GM21723 (cell line): ENCODE results near the gene C20orf96.
"Not testable (repeated sequence)": the region's sequence is repeated elsewhere in the genome, so short reads cannot be mapped to it uniquely, and the experiment has no call there.

Source experiments
- ATAC-seq: cut with Tn5 transposase; IDR thresholded peaks from one replicate; pipeline ENCODE4 v1.9.1; 2021; ENCODE audit warnings: mild to moderate bottlenecking, moderate library complexity; ENCODE audit not compliant: unreplicated experiment

The C20orf96 gene

GRCh38 chr20:284172-284571 lies 6.4 kb downstream of the C20orf96 start:
- ATAC-seq = no peak

DNA sequence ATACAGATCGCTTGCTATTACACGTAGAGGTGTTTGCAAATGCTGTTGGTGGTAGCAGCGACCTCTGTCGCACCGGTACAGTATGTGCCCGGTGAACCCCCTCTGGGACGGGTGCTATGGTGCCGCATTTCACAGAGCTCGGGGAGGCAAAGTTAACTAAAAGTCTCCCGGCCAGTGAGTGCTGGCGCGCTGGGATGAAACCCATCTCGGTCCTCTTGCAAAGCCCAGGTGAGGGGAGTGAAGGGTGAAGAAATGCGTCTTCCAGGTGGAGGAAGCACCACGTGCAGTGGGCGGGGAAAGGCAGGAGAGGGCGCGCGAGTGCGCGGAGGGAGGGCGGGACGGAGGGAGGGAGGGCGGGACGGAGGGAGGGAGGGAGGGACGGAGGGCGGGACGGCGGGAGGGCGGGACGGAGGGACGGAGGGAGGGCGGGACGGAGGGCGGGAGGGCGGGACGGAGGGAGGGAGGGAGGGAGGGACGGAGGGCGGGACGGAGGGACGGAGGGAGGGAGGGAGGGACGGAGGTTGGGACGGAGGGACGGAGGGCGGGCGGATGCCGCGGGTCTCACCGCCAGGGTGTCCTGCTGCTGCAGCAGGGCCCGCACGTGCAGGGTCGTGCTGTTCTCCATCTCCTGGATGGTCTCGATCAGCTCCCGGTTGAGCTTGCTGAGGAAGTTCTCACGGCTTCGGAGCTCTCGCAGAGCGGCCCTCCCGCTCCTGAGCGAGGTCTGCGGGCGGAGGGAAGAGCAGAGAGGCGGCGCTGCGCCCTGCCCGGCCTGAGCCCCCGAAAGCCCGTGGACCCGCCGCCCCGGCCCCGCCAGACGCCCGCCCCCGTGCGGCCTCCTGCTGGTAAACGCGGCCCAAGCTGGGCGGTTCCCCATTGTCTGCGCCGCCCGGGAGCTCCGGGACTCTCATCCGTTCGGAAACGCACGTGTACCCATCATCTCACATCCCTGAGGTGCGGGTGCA lies 11.7 kb downstream of the C20orf96 start:
- ATAC-seq = no peak

DNA sequence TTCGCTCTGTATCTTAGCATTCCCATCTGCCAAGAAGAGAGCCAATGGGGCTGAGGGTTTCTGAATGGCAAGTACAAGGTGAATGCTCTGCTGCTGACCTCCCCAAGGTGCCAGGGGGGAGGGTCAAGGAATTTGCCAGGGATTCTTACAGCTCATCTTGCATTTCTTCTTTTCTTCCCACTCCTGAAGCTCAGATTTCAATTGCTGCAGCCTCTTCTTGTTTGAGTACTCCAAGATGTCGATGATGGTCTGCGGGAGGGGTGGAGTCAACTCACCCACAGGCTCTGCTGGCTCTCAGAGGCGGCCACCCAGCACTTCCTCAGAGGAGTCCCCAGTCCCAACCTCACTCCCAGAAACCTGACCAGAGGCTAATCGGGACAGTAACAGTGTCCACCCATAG lies 12.4 kb downstream of the C20orf96 start:
- no peak for ATAC-seq

- ATAC-seq = no peak
Measured at GRCh38 chr20:277496-277781, 13.1 kb downstream of the C20orf96 start.

DNA sequence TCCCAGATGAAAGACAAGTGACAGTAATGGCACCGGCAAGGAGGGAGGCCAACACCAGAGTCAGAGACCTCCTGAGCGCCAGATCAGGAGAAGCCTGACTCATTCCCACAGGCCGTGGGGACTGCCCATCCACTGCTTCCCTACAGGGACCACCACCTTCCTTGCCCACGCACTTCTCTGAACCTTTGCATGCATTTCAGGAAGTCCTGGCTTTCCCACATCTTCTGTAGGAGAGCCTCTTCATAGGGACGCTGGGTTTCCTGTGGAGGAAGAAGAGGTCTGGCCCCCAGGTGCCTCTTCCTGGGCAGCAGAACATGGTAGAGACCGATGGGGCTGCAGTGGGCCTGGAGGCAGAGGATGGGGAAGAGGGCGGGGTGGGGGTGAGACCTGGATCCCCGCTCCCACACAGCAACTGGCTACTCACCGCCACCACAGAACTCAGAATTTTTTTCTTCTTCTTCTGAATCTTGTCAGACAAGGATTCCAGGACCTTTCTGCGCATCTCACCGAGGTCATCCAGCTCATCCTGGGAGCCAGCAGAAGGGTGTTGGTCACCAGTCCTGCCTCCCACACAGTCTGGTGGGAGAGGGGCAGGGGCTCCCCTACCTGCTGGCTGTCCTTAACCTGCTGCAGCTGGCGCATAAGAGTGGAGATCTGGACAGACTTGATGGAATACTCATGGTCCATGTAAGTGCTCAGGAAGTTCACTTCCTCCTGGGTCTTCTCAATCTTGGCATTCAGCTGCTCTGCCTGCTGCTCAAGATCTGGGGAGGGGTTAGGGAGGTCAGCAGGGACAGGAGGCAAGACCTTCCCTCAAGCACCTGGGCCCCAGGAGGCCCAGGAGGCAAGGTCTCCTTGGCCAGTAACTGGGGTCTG lies 13.7 kb downstream of the C20orf96 start:
- ATAC-seq = no peak

GRCh38 chr20:275791-276190 lies 14.8 kb downstream of the C20orf96 start:
- no peak for ATAC-seq

DNA sequence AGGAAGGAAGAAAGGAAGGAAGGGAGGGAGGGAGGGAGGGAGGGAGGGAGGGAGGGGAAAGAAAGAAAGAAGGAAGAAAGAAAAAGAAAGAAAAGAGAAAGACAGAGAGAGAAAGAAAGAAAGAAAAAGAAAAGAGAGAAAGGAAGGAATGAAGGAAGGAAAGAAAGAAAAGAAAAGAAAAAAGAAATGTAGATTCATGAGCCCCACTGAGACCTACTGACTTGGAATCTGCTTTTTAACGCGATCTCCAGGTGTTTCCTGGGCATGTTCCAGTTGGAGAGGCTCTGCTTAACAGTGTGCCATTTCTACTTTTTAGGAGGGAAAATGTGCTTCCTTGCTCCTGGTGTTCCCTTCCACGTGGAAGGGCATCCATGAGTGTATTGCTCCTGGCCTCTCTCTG lies 16.7 kb downstream of the C20orf96 start:
- ATAC-seq = no peak

DNA sequence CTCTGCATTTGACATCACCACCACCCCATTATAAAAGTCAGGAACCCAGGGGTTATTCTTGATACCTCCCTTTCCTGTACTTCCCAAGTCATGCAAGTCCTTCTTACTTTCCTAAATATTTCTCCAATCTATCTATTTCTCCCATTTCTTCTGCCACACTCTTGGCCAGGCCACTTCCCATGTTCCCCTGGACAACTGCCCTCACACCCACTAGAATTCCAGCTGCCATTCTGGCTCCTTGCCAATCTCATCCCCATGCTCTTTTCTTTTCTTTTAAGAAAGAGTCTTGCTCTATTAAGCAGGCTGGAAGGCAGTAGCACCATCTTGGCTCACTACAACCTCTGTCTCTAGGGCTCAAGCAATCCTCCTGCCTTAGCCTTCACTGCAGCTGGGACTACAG lies 17.8 kb downstream of the C20orf96 start:
- no peak for ATAC-seq

DNA sequence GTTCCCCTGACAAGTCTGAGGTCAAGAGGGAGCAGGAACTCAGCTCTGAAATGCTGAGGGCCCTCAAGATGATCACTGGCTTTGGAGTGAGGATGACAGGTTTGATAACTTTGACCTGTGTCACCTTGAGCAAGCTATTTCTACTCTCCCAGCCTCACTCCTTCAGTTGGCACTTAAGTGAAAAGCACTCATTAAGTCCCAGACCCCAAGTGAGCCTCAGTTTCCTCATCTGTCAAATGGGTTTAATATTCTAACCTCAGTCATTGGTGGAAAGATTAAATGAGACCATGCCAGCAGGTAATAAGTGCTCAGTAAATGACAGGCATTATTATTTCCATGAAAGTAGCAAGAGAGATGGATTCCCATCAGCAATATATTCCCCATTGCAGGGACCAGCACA lies 19.0 kb downstream of the C20orf96 start:
- ATAC-seq = no peak

DNA sequence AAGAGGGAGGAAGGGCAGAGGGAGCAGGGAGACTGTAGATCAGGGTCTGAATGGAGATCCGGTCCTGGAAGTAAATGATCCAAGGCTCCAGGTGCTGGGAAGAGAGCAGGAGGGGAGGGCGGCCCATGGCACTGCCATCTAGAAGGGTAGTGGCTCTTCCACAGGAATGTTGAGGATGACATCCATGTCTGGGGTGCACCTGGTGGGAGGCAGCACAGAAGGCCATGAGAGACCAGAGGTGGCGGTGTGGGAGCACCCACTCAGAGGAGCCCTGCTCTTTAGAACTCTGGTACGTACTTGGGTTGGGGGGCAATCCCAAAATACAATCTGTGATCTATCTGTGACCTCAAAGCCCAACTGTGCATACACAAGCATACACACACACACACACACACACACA lies 19.5 kb downstream of the C20orf96 start:
- no peak for ATAC-seq

GRCh38 chr20:270517-270916 lies 20.0 kb downstream of the C20orf96 start:
- no peak for ATAC-seq

DNA sequence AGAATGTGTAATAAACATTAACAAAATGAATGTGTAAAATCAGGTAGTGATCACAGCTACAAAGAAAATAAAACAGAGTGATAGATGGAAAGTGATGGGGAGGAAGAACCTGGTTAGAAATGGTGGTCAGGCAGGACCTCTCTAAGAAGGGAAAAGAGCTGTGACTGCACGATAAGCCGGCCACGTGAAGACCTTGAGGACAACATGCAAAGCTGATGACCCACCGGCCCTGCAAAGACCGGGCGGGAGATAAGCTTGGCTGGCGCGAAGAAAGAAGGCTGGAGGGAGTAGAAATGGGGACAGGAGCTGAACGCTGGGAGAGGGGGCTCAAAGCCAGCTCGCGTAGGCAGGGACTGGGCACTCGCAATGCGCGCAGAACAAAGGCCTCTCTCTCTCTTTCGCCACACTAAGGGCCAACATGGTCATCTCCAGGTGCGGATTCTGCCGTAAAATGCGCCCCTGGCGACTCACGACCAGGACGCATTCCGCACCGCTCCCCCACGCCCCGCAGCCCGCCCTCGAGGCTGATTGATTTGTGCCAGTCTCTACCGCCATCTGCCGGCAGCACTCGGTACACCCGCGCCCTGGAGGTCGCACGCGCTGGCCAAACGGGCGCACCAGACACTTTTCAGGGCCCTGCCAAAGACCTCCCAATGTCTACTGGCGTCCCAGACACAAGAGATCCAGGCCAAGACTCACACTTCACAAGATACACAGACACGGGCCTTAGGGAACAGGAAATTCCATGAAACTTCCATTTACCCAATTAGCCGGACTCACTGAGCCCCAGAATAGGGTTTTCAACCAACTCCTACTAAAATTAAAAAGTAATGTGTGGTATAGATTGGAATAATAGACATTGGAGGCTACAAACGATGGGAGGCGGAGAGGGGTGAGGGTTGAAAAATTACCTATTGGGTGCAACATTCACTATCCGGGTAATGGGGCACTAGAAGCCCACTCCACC lies 23.7 kb downstream of the C20orf96 start:
- ATAC-seq = peak; percentile 89

DNA sequence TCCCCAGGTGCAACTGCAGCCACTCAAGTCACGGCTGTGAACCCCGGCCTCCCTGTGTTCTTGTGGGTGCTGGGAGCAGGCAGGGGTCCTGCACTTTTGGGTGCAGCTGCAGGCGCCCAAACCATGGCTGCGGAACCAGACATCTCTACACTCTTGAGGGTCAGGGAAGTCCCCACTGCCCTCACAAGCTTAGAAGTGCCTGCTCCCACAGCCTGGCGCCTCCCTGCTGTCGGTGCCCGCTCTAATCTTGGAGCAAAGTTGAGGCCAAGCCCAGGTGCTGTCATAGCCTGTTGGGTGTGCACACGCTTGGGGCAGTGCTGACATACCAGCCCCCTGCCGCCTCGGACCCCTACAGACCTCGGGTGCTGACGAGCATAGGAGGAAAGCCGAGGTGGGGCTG lies 26.8 kb downstream of the C20orf96 start:
- ATAC-seq = no peak

GRCh38 chr20:259981-260380 lies 30.6 kb downstream of the C20orf96 start:
- no peak for ATAC-seq

DNA sequence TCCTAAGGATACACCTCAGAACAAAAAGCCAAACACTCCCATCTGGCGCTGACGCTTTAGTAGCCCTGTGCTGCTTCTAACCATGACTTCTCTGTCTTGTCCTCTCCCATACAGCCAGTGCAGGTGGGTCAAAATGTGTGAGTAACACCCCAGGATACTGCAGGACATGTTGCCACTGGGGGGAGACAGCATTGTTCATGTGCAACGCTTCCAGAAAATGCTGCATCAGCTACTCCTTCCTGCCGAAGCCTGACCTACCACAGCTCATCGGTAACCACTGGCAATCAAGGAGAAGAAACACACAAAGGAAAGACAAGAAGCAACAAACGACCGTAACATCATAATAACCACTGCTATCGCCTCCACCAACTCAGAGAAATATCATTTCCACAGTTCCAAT lies 31.6 kb downstream of the C20orf96 start:
- no peak for ATAC-seq

DNA sequence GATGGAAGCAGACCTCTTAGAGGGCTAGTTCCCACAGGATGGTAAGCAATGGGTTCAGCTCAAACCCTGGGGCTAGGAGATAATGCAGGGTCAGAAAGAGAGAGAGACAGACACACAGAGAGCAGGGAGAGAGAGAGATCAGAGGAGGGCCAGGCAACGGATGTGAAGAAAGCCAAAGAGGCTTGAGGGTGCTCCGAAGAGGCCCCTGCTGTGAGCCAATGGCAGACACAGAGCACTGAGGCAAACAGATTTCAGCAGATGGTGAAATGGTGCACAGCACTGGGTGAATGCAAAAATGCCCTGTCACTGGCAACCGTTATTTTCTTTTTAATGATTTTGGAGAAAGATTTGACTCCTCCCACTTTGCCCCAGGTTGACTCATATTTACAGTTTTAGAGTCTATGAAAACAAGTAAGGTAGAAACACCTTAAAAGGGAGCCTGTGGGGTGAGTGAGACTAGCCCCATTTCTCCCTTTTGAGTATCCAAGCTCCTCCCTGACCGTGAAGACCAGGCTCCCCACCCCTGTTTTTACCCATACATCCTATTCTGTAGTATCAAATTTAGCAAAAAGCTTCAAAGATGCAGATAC lies 32.2 kb downstream of the C20orf96 start:
- no peak for ATAC-seq

DNA sequence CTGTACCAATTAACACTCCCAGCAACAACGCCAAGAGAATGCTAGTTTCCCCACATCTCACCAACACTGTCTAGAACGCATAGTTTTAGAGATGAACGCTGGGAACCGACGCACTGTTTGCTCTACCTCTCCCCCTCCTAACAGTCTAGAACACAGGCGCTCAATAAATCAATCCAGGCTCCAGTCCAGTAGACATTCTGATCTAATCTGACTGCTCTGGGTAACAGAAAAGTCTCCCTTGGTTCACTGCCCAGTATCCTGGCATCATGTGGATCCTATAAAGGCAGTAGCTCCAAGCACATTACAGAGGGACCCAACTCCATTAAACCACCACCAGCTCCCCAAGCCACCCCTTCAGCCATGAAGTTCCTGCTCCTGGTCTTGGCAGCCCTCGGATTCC lies 33.1 kb downstream of the C20orf96 start, which contains the start of gene DEFB132:
DEFB132 (plus strand) TSS at position 306 of the 400 bp plus-strand sequence; CDS start at position 361, 55 bp downstream.
- ATAC-seq = no peak

DNA sequence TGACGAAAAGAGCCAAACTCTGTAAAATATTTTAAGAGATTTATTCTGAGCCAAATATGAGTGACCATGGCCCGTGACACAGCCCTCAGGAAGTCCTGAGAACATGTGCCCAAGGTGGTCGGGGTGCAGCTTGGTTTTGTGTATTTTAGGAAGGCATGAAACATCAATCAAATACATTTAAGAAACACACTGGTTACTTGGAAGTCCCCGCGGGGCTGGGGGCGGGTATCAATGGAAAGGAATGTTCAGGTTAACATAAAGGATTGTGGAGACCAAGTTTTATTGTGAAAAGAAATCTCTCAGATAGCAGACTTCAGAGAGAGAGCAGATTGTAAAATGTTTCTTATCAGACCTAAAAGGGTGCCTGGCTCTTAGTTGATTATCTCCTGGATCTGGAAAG lies 37.1 kb downstream of the C20orf96 start:
- not testable (repeated sequence) for ATAC-seq

DNA sequence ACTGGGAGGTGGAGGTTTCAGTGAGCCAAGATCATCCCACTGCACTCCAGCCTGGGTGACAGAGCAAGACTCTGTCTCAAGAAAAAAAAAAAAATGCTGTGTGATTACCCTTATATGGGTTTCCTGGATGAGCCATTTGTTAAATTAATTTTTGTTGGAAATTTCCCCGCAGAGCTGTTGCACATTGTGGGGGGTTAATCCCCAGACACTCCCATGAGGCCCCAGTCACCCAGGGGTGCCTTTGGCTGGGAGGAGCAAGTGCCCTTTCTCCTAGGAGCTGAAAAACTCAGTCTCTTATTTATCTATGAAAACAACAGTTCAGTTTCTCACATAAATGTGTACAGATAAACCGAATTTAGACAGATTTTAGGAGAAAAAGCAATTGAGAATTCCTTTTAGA lies 37.7 kb downstream of the C20orf96 start:
- ATAC-seq = no peak

DNA sequence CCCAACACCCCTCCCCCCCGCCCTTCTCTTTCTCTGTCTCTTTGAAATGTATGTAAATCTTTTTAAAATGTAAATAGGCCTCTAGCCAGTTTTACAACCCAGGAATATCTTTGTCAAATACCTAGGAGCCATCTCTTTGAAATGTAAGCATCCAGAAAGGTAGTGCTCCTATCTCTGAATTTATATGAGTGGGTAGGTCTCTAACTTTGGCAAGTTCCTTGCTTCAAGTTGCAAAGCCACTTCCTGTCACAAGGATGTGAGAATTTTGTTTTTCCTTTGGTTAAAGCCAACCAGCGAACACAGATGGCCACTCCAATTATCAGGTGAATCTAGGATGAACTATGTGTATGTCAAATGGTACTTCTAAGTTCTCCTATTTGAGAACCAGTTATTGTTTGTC lies 39.2 kb downstream of the C20orf96 start:
- ATAC-seq = no peak
